ENCODE measurements around the gene LIN52. TPM values are rescaled to one million over a fixed set of nuclear protein-coding genes. Genes with fewer than 3 reads are reported as not detected.

The LIN52 gene
- total and polyA plus RNA-seq, 2 of the 13 experiments (the other 11 are each of a cell fraction or from before 2014, with no cell fraction given), result 11.4 to 23.3 TPM

GRCh38 chr14:74140374-74140850, 55.7 kb downstream of the LIN52 start (continued):
- TF ChIP-seq ZNF646 (CRISPR knock-in tag; IDR thresholded peaks at IDR 0.05) (no peak), MTF2 (CRISPR knock-in tag; IDR thresholded peaks at IDR 0.05; ENCODE audit: borderline replicate concordance) (no peak), POLR2AphosphoS5 (IDR thresholded peaks at IDR 0.05; ENCODE audit: low read depth, low read length) (no peak), ZNF552 (CRISPR knock-in tag; IDR thresholded peaks at IDR 0.05; ENCODE audit: borderline replicate concordance) (no peak), ZNF598 (CRISPR knock-in tag; IDR thresholded peaks at IDR 0.05; ENCODE audit: borderline replicate concordance) (no peak), ZNF235 (CRISPR knock-in tag; IDR thresholded peaks at IDR 0.05; ENCODE audit: borderline replicate concordance) (no peak), NFYC (CRISPR knock-in tag; IDR thresholded peaks at IDR 0.05) (no peak), HDAC6 (IDR thresholded peaks at IDR 0.05; ENCODE audit: low read depth, low read length) (no peak)

Data from HepG2 (cell line).